Ovary (tissue), 3 donors: ENCODE measurements around the gene C10orf143.

Experiments used
- EP300 ChIP-seq: sonication (generic); formaldehyde crosslinking; IDR thresholded peaks from one replicate; pipeline ENCODE4 v1.6.1; 2017; ENCODE audit warnings: antibody characterized with exemption
- POLR2A ChIP-seq: fragments of 450-650 bp; IDR thresholded peaks from one replicate; pipeline ENCODE4 v1.6.1; 2017; ENCODE audit warnings: antibody characterized with exemption, mild to moderate bottlenecking, moderate library complexity
- TF ChIP-seq, protein P1 (sequence below), 3 donors: fragments of 450-650 bp in 2 of 3; fragments of 200-600 bp in 1 of 3; IDR thresholded peaks; one replicate each; pipeline versions ENCODE4 v1.5.1 to v1.8.0; 2016 to 2022; ENCODE audit warnings: antibody characterized with exemption in 3 of 3, mild to moderate bottlenecking in 1 of 3
- donor health status: DM: no; HTN: no; CAD: no.

DNA sequence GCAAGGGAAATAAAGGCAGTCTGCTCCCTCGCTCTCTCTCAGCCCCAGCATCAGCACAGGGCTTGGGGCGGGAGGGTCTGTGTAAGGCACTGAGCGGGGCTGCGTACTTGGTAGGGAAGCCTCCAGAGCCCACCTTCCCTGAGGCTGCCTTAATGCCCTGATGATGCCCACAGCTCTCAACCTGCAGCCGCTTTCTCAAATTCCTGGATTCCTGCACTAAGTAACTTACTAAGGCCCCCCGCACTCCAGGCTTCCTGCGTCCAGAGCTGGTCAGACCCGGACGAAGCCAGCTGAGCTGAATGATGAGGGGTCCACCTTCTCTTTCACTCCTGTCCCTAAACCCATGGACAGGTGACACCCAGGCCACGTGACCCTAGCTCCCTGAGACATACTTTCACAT lies 63.3 kb downstream of the C10orf143 start:
- no peak for TF ChIP-seq POLR2A
- TF ChIP-seq, protein P1, sequence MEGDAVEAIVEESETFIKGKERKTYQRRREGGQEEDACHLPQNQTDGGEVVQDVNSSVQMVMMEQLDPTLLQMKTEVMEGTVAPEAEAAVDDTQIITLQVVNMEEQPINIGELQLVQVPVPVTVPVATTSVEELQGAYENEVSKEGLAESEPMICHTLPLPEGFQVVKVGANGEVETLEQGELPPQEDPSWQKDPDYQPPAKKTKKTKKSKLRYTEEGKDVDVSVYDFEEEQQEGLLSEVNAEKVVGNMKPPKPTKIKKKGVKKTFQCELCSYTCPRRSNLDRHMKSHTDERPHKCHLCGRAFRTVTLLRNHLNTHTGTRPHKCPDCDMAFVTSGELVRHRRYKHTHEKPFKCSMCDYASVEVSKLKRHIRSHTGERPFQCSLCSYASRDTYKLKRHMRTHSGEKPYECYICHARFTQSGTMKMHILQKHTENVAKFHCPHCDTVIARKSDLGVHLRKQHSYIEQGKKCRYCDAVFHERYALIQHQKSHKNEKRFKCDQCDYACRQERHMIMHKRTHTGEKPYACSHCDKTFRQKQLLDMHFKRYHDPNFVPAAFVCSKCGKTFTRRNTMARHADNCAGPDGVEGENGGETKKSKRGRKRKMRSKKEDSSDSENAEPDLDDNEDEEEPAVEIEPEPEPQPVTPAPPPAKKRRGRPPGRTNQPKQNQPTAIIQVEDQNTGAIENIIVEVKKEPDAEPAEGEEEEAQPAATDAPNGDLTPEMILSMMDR (IDR thresholded peaks at IDR 0.05): no peak
- no peak for TF ChIP-seq EP300
